ENCODE measurements around the gene IL1RAP.
A peak's percentile ranks its signal among the peaks of the same experiment; 100 is the strongest.
"Not testable (repeated sequence)": the region's sequence is repeated elsewhere in the genome, so short reads cannot be mapped to it uniquely, and the experiment has no call there.

IL1RAP gene, protein sequence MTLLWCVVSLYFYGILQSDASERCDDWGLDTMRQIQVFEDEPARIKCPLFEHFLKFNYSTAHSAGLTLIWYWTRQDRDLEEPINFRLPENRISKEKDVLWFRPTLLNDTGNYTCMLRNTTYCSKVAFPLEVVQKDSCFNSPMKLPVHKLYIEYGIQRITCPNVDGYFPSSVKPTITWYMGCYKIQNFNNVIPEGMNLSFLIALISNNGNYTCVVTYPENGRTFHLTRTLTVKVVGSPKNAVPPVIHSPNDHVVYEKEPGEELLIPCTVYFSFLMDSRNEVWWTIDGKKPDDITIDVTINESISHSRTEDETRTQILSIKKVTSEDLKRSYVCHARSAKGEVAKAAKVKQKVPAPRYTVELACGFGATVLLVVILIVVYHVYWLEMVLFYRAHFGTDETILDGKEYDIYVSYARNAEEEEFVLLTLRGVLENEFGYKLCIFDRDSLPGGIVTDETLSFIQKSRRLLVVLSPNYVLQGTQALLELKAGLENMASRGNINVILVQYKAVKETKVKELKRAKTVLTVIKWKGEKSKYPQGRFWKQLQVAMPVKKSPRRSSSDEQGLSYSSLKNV

DNA sequence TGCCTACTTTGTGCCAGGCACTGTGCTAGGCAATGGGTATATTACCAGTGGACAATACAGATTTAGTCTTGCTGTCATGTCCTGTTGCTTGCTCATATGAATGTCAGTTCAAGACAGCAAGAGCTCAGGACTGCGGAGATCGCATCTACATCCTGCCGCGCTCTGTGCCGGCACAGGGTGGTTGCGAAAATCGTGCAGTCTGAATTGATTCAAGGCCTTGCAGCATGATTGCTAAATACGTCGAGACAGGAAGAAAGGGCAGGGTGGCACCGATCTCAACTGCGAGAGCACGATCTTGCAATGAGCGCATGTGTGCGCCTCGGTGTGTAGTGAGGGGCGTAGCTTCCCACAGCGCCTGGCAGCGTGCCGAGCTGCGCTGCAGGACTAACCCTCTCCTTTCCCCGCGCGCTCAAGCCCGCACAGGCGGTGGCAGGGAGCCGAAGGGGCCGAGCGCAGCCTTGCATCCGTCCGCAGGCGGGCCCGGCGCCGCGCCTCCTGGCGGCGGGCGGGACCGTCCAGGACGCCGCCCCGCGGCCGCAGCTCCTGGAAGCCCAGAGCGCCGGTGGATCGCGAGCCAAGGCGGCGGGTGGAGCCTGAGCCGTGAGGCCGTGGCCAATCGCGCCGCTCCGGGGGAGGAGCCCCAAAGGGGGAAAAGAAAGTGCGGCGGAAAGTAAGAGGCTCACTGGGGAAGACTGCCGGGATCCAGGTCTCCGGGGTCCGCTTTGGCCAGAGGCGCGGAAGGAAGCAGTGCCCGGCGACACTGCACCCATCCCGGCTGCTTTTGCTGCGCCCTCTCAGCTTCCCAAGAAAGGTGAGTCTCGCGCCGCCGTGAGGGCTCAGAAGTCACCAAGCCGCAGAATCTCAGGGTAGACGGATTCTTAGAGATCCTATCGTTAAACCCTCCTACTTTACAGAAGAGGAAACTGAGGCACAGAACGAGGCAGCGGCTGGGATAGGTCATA lies at the start of gene IL1RAP:
TSS of gene IL1RAP (plus strand) at position 677 of the 962 bp plus-strand sequence. CDS start 50,205 bp downstream, outside the sequence.
- peak; percentile 90 for DNase-seq (ENCODE audit: insufficient read length, low spot score)
- FAIRE-seq: peak; percentile 97
- TF ChIP-seq POLR2A (IDR thresholded peaks at IDR 0.05; ENCODE audit: low read depth, low read length): peak; percentile 56; the same call in 1 of the 2 replicates

DNA sequence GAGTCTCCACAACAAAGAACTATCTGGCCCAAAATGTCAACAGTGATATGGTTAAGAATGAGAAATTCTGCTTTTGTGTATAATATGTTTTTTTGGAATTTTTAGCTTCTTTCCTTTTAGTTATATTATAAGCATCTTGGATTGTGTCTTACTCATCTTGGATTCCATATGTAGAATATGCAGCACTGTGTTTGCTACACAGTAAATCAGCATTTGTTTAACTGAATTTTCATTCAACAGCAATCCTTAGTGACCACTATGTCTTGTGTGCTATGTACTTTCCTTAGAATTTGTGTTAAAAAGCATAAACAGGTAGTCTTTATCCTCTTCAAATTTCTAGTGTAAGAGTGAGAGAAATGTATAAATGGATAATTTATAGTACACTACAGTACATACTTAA lies 46.0 kb upstream of the IL1RAP start:
- FAIRE-seq (no peak), DNase-seq (ENCODE audit: insufficient read length, low spot score) (no peak)
- TF ChIP-seq POLR2A (IDR thresholded peaks at IDR 0.05; ENCODE audit: low read depth, low read length): no peak

DNA sequence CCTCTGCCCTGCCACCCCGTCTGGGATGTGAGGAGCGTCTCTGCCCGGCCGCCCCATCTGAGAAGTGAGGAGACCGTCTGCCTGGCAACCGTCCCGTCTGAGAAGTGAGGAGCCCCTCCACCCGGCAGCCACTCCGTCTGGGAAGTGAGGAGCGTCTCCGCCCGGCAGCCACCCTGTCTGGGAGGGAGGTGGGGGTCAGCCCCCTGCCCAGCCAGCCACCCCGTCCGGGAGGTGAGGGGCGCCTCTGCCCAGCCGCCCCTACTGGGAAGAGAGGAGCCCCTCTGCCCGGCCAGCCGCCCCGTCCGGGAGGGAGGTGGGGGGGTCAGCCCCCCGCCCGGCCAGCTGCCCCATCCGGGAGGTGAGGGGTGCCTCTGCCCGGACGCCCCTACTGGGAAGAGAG lies 40.6 kb upstream of the IL1RAP start:
- not testable (repeated sequence) for DNase-seq (ENCODE audit: insufficient read length, low spot score); FAIRE-seq

DNA sequence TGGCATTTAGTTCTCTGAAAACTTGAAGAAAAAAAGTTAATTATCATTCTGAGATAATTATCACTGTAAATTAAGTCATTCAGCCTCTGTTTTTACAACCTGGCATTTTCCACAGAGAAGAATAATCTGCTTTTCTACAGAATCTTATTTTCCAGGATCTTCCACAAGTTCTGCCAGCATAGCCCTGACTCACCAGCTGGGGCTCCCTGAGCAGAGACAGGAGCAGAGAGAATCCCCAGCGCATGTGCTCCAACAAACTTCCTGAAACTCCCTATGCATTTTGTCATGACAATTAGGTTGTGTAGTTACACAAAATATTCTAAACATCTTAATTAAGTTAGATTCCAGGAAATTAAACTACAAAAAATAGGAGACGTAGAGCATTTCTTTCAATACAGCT lies 32.1 kb upstream of the IL1RAP start:
- FAIRE-seq (no peak), DNase-seq (ENCODE audit: insufficient read length, low spot score) (no peak)
- no peak for TF ChIP-seq POLR2A (IDR thresholded peaks at IDR 0.05; ENCODE audit: low read depth, low read length)

DNA sequence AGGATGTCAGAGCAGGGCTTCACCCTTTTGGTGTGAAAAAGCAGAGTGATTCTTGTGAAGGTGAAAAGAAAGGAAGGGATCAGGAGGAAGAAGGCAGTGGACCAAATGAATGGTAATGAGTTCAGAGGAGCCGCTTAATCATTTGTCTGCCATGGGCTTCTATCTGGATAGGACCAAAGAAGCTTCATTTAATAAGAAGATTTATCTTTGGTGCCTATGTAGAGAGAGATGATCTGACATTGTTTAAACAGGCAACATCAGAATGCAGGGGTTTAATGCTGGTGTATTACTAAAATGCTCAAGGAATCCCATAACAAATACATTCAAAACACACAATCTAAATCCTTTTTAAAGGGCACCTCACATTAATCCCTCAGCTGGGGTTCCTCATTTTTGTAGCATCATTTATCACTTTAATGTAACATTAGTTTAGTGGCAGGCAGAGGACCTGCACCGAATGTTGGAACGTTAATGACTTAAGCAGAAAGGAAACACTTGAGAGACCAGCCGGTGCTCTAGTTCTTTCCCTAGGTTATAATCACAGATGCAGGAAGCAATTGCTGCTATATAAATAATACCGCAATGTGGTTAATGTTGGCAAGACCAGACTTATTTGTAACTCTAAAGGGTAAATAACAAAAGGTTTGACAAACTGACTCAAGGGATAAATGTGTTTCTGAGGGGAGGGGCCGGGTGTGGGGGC lies 27.9 kb upstream of the IL1RAP start:
- FAIRE-seq (peak; percentile 73), DNase-seq (ENCODE audit: insufficient read length, low spot score) (no peak)
- TF ChIP-seq POLR2A (IDR thresholded peaks at IDR 0.05; ENCODE audit: low read depth, low read length): no peak

DNA sequence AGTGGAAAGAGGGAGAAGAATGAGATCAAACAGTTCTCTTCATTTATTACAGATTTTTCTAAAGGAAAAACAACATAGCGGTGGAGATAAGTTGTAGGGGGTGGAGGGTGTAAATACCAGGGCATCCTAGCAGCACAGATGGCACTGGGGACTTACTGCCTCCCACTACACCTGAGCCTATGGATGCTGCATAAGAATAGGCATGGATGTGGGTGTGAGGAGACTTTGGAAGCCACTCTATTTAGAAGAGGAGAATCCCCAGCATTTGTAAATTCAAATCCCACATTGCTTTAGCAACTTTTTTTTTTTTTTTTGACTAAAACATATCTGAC lies 27.4 kb upstream of the IL1RAP start:
- FAIRE-seq (no peak), DNase-seq (ENCODE audit: insufficient read length, low spot score) (no peak)
- no peak for TF ChIP-seq POLR2A (IDR thresholded peaks at IDR 0.05; ENCODE audit: low read depth, low read length)

DNA sequence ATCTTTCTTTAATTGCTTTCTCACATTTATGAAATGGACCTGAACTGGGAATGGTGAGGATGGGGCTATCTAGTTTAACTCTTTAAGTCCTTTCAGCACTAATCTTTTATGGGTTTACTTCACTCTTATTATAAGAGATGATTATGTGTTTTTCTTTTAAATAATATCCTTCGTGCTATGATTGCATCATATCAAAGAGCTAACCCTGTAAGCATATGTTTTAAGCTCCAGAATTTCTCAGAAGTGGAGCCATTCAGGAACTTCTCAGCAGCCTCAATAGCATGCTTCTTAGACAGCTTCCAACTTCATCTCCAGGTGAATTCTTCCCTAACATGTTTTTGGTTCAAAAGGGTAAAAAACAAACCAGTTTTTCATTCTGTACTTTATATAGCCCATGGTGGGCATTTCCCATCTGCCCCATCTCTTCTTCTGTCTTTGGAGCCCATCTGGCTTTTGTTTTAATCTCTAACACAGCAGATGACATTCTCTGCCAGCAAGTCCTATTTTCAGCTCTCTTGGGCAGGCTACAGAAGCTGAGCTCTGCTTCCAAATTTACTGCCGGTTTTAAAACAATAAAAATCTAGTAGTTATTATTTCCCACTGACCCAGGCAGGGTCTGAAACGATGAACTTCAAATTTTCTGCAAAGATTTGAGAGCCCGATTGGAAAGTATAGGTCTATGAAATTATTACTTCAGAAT lies 26.8 kb upstream of the IL1RAP start:
- no peak for FAIRE-seq
- DNase-seq (ENCODE audit: insufficient read length, low spot score): no peak
- no peak for TF ChIP-seq POLR2A (IDR thresholded peaks at IDR 0.05; ENCODE audit: low read depth, low read length)

DNA sequence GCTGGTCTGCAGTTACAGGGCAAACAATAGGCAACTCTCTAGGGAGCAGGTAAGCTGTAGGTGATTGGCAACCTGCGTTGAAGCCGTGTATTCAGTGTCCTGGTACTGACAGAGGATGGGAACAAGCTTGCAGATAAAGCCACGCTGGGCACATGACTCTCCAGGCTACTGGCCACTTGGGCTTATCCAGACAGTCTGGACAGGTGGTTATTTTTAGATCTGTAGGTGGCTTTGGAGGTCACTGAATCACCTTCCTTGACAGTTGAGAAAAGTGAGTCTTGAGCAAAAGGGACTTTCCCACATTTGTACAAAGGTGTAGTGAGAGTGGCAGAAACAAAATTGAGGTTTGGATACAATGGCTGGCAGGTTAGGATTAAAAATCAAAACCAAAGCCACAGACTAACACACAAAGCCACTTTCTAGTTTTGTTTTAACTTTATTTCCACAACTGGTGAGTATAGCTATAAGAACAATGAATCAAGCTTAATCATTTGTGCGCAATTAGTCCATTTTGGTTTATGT lies 22.3 kb upstream of the IL1RAP start:
- FAIRE-seq (peak; percentile 48), DNase-seq (ENCODE audit: insufficient read length, low spot score) (no peak)
- no peak for TF ChIP-seq POLR2A (IDR thresholded peaks at IDR 0.05; ENCODE audit: low read depth, low read length)

DNA sequence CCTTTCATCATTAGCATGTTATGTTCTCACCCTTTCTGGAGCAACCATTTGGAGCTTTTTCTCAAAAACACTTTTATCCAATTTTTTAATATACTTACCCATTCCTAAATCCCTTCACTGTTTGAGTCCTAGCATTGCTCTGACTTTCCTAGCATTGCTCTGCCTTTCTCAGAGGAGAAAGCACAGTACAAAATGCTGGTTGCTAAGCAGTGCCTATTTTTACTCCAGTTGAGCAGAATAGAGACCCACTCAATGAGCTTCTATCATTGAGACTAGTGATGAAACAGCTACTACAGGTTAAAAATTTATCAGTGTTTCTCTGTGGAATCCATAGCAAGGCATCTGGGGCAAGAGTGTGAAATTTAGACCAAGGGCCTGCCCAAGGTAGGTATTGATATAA lies 21.8 kb upstream of the IL1RAP start:
- DNase-seq (ENCODE audit: insufficient read length, low spot score) (no peak), FAIRE-seq (peak; percentile 33)
- no peak for TF ChIP-seq POLR2A (IDR thresholded peaks at IDR 0.05; ENCODE audit: low read depth, low read length)

DNA sequence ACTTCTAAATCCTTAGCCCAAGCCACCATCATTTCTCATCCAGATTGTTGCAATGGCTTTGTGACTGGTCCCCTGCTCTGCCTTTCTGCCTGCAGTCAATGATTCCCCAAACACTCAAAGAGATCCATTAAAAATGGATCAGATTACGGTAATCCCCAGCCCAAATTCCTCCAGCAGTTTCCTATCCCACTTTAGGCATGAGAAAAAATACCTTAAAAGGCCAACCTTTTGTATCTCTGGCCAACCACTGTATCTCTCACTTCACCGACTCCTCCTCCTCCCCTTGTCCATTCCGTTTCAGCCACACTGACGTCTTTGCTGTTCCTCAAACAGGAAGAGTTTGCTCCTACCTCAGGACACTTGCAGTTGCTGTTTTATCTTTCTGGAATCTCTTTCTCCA lies 20.9 kb upstream of the IL1RAP start:
- DNase-seq (ENCODE audit: insufficient read length, low spot score) (no peak), FAIRE-seq (no peak)
- no peak for TF ChIP-seq POLR2A (IDR thresholded peaks at IDR 0.05; ENCODE audit: low read depth, low read length)

DNA sequence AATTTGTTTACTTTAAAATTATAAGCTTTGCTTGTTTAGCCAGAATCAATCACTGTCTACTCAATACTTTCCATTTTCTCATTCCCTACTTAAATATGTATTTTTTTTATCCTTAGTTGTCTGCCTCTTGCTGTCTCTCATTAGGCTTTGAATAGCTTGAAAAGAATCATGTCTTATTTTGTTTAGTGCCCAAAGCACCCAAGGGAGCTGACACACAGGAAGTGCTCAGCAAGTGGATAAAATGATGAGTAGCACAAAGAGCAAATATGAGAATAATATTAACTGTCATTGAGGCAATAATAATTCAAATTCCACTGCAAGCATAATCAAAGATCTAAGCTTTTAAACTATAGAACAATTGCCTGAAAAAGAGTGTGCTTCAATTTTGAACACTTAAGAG lies 19.0 kb upstream of the IL1RAP start:
- FAIRE-seq (no peak), DNase-seq (ENCODE audit: insufficient read length, low spot score) (no peak)
- no peak for TF ChIP-seq POLR2A (IDR thresholded peaks at IDR 0.05; ENCODE audit: low read depth, low read length)

DNA sequence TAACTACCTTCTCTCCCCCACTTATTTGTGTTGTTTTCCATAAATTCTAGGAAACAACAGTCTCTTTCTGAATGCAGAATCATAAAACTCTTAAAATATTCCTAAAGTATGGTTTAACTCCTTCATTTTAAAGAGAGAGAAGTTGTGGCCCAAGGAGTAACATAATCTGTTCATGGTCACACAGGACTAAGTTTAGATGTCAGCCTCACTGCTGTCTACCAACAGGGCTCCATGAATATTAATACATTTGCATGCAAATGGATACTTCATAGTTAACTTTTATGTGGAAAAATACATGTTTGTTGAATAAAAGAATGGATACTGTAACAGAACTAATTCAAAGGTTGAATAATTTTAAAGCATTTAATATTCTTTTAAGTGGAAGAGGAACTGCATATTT lies 18.5 kb upstream of the IL1RAP start:
- FAIRE-seq (peak; percentile 41), DNase-seq (ENCODE audit: insufficient read length, low spot score) (no peak)
- TF ChIP-seq POLR2A (IDR thresholded peaks at IDR 0.05; ENCODE audit: low read depth, low read length): no peak

DNA sequence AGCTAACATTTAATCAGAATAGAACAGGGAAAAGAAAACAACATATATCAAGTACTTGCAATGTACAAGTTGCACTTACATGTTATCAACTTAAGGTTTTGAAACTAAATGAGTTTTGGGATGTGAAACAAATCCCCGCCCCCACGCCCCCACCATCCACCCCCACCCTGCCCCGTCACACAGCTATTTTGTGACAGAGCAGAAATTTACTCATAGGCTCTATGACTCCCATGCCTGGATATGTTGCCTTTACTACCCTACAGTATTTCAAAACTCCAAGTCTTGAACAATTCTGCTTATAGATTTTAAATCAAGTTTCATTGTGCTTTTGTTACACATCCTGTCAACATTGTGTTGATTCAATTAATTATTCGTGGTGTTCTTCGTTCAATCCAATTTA lies 18.1 kb upstream of the IL1RAP start:
- FAIRE-seq: no peak
- DNase-seq (ENCODE audit: insufficient read length, low spot score): no peak
- no peak for TF ChIP-seq POLR2A (IDR thresholded peaks at IDR 0.05; ENCODE audit: low read depth, low read length)

Data from H54 (cell line).